GM12878 (cell line): ENCODE data around the gene SNX2. TPM values are rescaled to one million over a fixed set of nuclear protein-coding genes. Genes with fewer than 3 reads are reported as not detected.

ENCODE experiments used
- ATAC-seq: fragments of 200-7000 bp; cut with Tn5 transposase; 3 replicates; pipeline ENCODE4 v1.9.1; 2020; ENCODE audit warnings: mild to moderate bottlenecking, moderate library complexity
- BruUV-seq: library from RNA; stranded (reverse); fragments of 400-500 nt; replicated peaks from 2 replicates; lab custom pipeline; 2021; lab: Mats Ljungman, UMichigan
- CTCF ChIA-PET: fragments of 300-600 bp; sonication (Branson Sonifier 250); formaldehyde crosslinking; extraction: SDS; loops from one replicate; lab custom pipeline; 2021; ENCODE audit warnings: inconsistent platforms; lab: Yijun Ruan, JAX
- POLR2A ChIA-PET: fragments of 350-600 bp; formaldehyde crosslinking; extraction: SDS; loops from one replicate; lab custom pipeline; 2021; ENCODE audit warnings: inconsistent platforms; lab: Charles Lee
- RAD21 ChIA-PET: fragments of 300-600 bp; sonication (Branson Sonifier 250); formaldehyde crosslinking; loops from one replicate; lab custom pipeline; 2023; ENCODE audit warnings: antibody characterized with exemption; ENCODE audit not compliant: unreplicated experiment; lab: Charles Lee
- SMC1A ChIA-PET: fragments of 300-600 bp; sonication (Branson Sonifier 250); formaldehyde crosslinking; loops from one replicate; lab custom pipeline; 2023; ENCODE audit not compliant: unreplicated experiment, uncharacterized antibody; lab: Charles Lee
- DNase-seq: peaks from one replicate; pipeline ENCODE4 v3.0.0-alpha.2; 2011; ENCODE audit warnings: low read depth, low spot score
- FAIRE-seq: peaks from 3 replicates; lab custom pipeline; 2011; peaks lifted over from hg19 to GRCh38; lab: Jason Lieb, UNC
- H2AFZ ChIP-seq: 2 replicates; pipeline ENCODE4 v1.6.0; 2011; ENCODE audit warnings: low read depth, low read length, control low read depth; ENCODE audit not compliant: control insufficient read depth
- H3K27ac ChIP-seq: 2 replicates; pipeline ENCODE4 v1.5.1; 2011; ENCODE audit warnings: control low read depth; ENCODE audit not compliant: control insufficient read depth, insufficient read depth
- H3K27me3 ChIP-seq, 2 experiments: replicated peaks in 1 of 2; 2 replicates each; pipeline versions ENCODE4 v1.6.0 to v1.6.1; 2011; ENCODE audit warnings: low read length in 1 of 2; ENCODE audit not compliant: control insufficient read depth in 2 of 2, insufficient read depth in 2 of 2
- H3K36me3 ChIP-seq, 2 experiments: 2 replicates each; pipeline ENCODE4 v1.5.1; 2011; ENCODE audit warnings: low read length in 1 of 2; ENCODE audit not compliant: control insufficient read depth in 2 of 2, insufficient read depth in 2 of 2
- H3K4me1 ChIP-seq: 2 replicates; pipeline ENCODE4 v1.6.1; 2011; ENCODE audit warnings: mild to moderate bottlenecking, low read length, moderate library complexity, mixed read lengths; ENCODE audit not compliant: control insufficient read depth, insufficient read depth
- H3K4me2 ChIP-seq: 2 replicates; pipeline ENCODE4 v1.6.0; 2011; ENCODE audit warnings: control low read depth; ENCODE audit not compliant: control insufficient read depth, insufficient read depth
- H3K4me3 ChIP-seq: fragments of 200-600 bp; sonication (generic); 2 replicates; pipeline ENCODE4 v1.5.1; 2016
- H3K79me2 ChIP-seq: 2 replicates; pipeline ENCODE4 v1.6.0; 2011; ENCODE audit warnings: low read length; ENCODE audit not compliant: control insufficient read depth, insufficient read depth
- H3K9ac ChIP-seq: 2 replicates; pipeline ENCODE4 v1.8.0; 2011; ENCODE audit warnings: low read length, control low read depth, mixed read lengths; ENCODE audit not compliant: control insufficient read depth, insufficient read depth
- H3K9me3 ChIP-seq: replicated peaks from 3 replicates; pipeline ENCODE4 v1.5.1; 2011; ENCODE audit warnings: mild to moderate bottlenecking, low read length; ENCODE audit not compliant: control insufficient read depth, insufficient read depth
- H4K20me1 ChIP-seq: 2 replicates; pipeline ENCODE4 v1.6.0; 2011; ENCODE audit not compliant: control insufficient read depth, insufficient read depth
- ASH2L ChIP-seq: fragments of 300-600, 200-600 bp; sonication (generic); IDR thresholded peaks from 2 replicates; pipeline ENCODE4 v1.6.1; 2017; ENCODE audit warnings: low read depth, mild to moderate bottlenecking, borderline replicate concordance
- BACH1 ChIP-seq: fragments of 450-650 bp; IDR thresholded peaks from 2 replicates; pipeline ENCODE4 v1.6.1; 2017; ENCODE audit warnings: mild to moderate bottlenecking, borderline replicate concordance
- FOS ChIP-seq: IDR thresholded peaks from 3 replicates; pipeline ENCODE4 v1.6.1; 2011; ENCODE audit warnings: borderline replicate concordance; ENCODE audit not compliant: insufficient read length; ENCODE audit errors: extremely low read depth
- KDM1A ChIP-seq: fragments of 200-600 bp; sonication (generic); IDR thresholded peaks from 2 replicates; pipeline ENCODE4 v1.6.1; 2016; ENCODE audit warnings: borderline replicate concordance
- NR2F1 ChIP-seq: fragments of 450-650 bp; conservative IDR thresholded peaks from 2 replicates; pipeline ENCODE4 v1.6.1; 2017; ENCODE audit warnings: mild to moderate bottlenecking
- SMC3 ChIP-seq: IDR thresholded peaks from 2 replicates; pipeline ENCODE4 v1.6.1; 2011; ENCODE audit warnings: low read length, improper control_type of control experiment, borderline replicate concordance
- TCF7 ChIP-seq: IDR thresholded peaks from 2 replicates; pipeline ENCODE4 v1.6.1; 2014; ENCODE audit warnings: antibody characterized with exemption, borderline replicate concordance
- USF2 ChIP-seq: IDR thresholded peaks from 2 replicates; pipeline ENCODE4 v1.6.1; 2011; ENCODE audit warnings: low read depth, low read length, improper control_type of control experiment, borderline replicate concordance
- ZNF384 ChIP-seq: IDR thresholded peaks from 2 replicates; pipeline ENCODE4 v1.6.1; 2012; ENCODE audit warnings: low read depth, mild to moderate bottlenecking, low read length, improper control_type of control experiment, borderline replicate concordance
- WGBS: methylation state at CpG from one replicate; pipeline ENCODE4 v1.1.6; 2016; ENCODE audit warnings: low lambda C conversion rate; ENCODE audit not compliant: insufficient replicate concordance, insufficient coverage; ENCODE audit errors: missing lambda C conversion rate; 5-methylcytosine and 5-hydroxymethylcytosine counted together
- in situ Hi-C: fragments of 300-500 bp; cut with MboI; formaldehyde crosslinking; loops from 9 replicates; pipeline ENCODE4 v1.14.3; 2018; ENCODE audit warnings: mixed read lengths
- intact Hi-C: fragments of 100-400 bp; cut with micrococcal nuclease; formaldehyde crosslinking; loops from one replicate; pipeline ENCODE4 v1.14.2; 2022; ENCODE audit not compliant: unreplicated experiment
- polyA plus RNA-seq, 11 experiments: library from polyadenylated mRNA; depleted of rRNA in 4 of 11; unstranded in 6 of 11; stranded (reverse) in 5 of 11; fragments of >200 nt; fragmentation: Nextera tagmentation in 4 of 11; fragmentation: Illumina TruSeq in 1 of 11; extraction: Ambion mirVana in 4 of 11; extraction: Trizol in 1 of 11; gene quantifications; 1 replicate in 1 of 11; 2 replicates in 10 of 11; pipeline versions ENCODE4 v1.2.1 to v1.2.3, GENCODE V29; 2011 to 2016; ENCODE audit warnings: inconsistent platforms in 2 of 11, missing spikeins in 2 of 11, low read depth in 1 of 11
- total RNA-seq, 4 experiments: library from RNA; depleted of rRNA in 3 of 4; stranded (reverse); fragments of >200 nt in 3 of 4; fragmentation: Illumina TruSeq in 1 of 4; extraction: Trizol in 1 of 4; gene quantifications; 2 replicates each; pipeline versions ENCODE4 v1.2.1 to v1.2.3, GENCODE V29; 2013 to 2021
- TF ChIP-seq, protein P1 (sequence below): IDR thresholded peaks from 2 replicates; pipeline ENCODE4 v1.6.1; 2011; ENCODE audit warnings: mild to moderate bottlenecking, low read depth, low read length, moderate library complexity; ENCODE audit not compliant: insufficient replicate concordance
- TF ChIP-seq, protein P2 (sequence below): fragments of 450-650 bp; IDR thresholded peaks from 2 replicates; pipeline ENCODE4 v1.6.1; 2017; ENCODE audit warnings: mild to moderate bottlenecking, moderate library complexity
- TF ChIP-seq, protein P3 (sequence below): IDR thresholded peaks from 2 replicates; pipeline ENCODE4 v1.6.1; 2012; ENCODE audit warnings: low read length, inconsistent platforms

SNX2 gene
- total and polyA plus RNA-seq, 10 of the 15 experiments (the other 5 are each of a cell fraction or from before 2014, with no cell fraction given) = 46.3 to 84.3 (median 63.0) TPM

DNA sequence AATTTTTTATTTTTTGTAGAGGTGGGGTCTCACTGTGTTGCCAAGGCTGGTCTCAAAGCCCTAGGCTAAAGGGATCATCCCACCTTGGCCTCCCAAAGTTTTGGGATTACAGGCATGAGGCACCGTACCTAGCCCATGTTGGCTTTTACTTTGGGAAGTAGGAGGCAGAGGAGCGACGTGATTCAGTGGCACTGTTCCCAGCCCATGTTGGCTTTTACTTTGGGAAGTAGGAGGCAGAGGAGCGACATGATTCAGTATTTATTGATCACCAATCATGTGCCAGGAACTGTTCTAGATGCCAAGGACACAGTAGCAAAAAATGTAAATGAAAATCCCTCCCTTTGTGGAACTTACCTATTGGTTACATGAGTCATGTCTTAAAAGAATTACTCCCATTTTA lies 88.8 kb downstream of the SNX2 start (continued):
- TF ChIP-seq, protein P1, sequence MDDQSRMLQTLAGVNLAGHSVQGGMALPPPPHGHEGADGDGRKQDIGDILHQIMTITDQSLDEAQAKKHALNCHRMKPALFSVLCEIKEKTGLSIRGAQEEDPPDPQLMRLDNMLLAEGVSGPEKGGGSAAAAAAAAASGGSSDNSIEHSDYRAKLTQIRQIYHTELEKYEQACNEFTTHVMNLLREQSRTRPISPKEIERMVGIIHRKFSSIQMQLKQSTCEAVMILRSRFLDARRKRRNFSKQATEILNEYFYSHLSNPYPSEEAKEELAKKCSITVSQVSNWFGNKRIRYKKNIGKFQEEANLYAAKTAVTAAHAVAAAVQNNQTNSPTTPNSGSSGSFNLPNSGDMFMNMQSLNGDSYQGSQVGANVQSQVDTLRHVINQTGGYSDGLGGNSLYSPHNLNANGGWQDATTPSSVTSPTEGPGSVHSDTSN = no peak
- TF ChIP-seq FOS = no peak
- no peak for TF ChIP-seq SMC3
- TF ChIP-seq, protein P2, sequence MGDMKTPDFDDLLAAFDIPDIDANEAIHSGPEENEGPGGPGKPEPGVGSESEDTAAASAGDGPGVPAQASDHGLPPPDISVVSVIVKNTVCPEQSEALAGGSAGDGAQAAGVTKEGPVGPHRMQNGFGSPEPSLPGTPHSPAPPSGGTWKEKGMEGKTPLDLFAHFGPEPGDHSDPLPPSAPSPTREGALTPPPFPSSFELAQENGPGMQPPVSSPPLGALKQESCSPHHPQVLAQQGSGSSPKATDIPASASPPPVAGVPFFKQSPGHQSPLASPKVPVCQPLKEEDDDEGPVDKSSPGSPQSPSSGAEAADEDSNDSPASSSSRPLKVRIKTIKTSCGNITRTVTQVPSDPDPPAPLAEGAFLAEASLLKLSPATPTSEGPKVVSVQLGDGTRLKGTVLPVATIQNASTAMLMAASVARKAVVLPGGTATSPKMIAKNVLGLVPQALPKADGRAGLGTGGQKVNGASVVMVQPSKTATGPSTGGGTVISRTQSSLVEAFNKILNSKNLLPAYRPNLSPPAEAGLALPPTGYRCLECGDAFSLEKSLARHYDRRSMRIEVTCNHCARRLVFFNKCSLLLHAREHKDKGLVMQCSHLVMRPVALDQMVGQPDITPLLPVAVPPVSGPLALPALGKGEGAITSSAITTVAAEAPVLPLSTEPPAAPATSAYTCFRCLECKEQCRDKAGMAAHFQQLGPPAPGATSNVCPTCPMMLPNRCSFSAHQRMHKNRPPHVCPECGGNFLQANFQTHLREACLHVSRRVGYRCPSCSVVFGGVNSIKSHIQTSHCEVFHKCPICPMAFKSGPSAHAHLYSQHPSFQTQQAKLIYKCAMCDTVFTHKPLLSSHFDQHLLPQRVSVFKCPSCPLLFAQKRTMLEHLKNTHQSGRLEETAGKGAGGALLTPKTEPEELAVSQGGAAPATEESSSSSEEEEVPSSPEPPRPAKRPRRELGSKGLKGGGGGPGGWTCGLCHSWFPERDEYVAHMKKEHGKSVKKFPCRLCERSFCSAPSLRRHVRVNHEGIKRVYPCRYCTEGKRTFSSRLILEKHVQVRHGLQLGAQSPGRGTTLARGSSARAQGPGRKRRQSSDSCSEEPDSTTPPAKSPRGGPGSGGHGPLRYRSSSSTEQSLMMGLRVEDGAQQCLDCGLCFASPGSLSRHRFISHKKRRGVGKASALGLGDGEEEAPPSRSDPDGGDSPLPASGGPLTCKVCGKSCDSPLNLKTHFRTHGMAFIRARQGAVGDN = no peak
- TF ChIP-seq TCF7 = no peak
- TF ChIP-seq, all 136 proteins: peak for 0

DNA sequence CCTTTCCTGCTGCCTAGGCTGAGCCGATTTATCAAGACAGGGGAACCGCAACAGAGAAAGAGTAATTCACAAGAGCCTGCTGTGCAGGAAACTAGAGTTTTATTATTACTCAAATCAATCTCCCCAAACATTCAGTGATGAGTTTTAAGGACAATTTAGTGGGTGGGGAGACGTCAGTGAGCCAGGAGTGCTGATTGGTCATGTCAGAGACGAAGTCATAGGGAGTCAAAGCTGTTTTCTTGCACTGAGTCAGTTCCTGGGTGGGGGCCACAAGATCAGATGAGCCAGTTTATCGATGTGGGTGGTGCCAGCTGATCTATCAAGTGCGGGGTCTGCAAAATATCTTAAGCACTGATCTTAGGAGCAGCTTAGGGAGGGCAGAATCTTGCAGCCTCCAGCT lies 89.5 kb downstream of the SNX2 start:
- Histone ChIP-seq H3K79me2 (no peaks in the 10 kb centered on the region), H3K4me1 (no peaks in the 10 kb centered on the region), H3K9ac (no peak overlapping the region), H4K20me1 (no peaks in the 10 kb centered on the region), H3K27ac (no peak overlapping the region), H3K4me3 (no peak overlapping the region), H3K36me3 (no peaks in the 10 kb centered on the region), H3K27me3 (no peaks in the 10 kb centered on the region; a peak in 1 of 4 replicates), H2AFZ (no peak overlapping the region), H3K9me3 (no peaks in the 10 kb centered on the region), H3K4me2 (no peak overlapping the region)
- no peak for TF ChIP-seq KDM1A
- no peak for TF ChIP-seq BACH1
- TF ChIP-seq ASH2L = no peak
- TF ChIP-seq ZNF384 = no peak
- TF ChIP-seq NR2F1 = no peak
- TF ChIP-seq USF2 = no peak
- TF ChIP-seq, protein P3, sequence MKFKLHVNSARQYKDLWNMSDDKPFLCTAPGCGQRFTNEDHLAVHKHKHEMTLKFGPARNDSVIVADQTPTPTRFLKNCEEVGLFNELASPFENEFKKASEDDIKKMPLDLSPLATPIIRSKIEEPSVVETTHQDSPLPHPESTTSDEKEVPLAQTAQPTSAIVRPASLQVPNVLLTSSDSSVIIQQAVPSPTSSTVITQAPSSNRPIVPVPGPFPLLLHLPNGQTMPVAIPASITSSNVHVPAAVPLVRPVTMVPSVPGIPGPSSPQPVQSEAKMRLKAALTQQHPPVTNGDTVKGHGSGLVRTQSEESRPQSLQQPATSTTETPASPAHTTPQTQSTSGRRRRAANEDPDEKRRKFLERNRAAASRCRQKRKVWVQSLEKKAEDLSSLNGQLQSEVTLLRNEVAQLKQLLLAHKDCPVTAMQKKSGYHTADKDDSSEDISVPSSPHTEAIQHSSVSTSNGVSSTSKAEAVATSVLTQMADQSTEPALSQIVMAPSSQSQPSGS = no peak
- in situ Hi-C loops (no loop called here), intact Hi-C loops (no loop called here)
- SMC1A ChIA-PET = interaction anchor here (0.6 kb wide), 1 partner anchor 401 kb away, joined by 3 read pairs; no protein-coding TSS in a partner anchor
- CTCF ChIA-PET = no interaction called here
- DNase-seq = no peak
- ATAC-seq = no peak
- BruUV-seq = no TSS peak
- RAD21 ChIA-PET = no interaction called here
- FAIRE-seq = no peak
- POLR2A ChIA-PET = no interaction called here
- WGBS = 30% methylated on average over 6 of the region's 6 CpGs
